Activated effector memory CD4-positive, alpha-beta T cell treated with anti-CD3 and anti-CD28 coated beads, Interleukin-2, amount 50 U/mL, for 16 hours (primary cell): ENCODE results near the gene TNFAIP1.
A peak's percentile ranks its signal among the peaks of the same experiment; 100 is the strongest.

Experiments
- DNase-seq: peaks from one replicate; pipeline ENCODE4 v3.0.0-alpha.2; 2020

The TNFAIP1 gene

GRCh38 chr17:28372203-28372944 is 36.8 kb downstream of the TNFAIP1 start:
- peak; percentile 68 for DNase-seq

- DNase-seq: no peak
Observed at GRCh38 chr17:28372945-28373274, 37.3 kb downstream of the TNFAIP1 start.

DNA sequence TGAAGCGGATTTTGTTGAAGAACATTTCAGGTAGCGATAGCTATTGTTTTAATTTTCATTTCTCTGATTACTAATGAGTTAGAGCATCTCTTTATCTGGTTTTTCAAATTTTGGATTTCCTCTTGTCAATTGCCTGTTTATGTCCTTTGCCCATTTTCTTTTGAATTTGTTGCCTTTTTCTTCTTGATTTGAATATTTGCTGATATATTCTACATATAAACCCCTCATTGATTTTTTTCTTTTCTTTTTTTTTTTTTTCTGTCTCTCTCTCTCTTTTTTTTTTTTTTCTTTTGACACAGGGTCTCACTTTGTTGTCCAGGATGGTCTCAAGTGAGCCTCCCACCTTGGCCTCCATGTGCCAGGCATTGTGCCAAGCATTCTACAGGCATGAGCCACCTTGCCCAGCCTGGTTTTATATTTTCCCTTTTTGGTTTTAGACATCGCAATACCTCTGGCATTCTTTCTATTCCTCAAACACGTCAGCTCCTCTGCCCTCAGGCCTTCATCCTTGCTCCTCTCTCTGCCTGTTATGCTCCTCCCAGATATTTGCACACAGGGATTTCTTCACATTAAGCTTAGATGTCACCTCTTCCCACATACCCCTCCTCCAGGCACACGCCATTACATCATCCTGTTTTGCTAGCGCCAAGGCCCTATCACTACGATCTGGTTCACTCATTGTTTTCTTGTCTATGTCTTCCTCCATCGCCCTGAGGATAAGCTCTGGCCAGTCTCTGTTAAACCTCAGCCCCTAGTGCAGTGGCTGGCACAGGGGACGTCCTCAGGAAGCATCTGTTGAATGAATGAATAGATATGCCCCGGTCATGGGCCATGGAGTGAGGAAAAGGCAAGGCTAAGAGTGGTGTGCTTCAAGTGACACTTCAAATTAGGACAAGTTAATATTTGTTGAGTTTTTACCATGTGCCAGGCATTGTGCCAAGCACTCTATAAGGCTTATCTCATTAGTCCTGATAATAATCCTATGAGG is 44.5 kb downstream of the TNFAIP1 start:
- DNase-seq: no peak

DNA sequence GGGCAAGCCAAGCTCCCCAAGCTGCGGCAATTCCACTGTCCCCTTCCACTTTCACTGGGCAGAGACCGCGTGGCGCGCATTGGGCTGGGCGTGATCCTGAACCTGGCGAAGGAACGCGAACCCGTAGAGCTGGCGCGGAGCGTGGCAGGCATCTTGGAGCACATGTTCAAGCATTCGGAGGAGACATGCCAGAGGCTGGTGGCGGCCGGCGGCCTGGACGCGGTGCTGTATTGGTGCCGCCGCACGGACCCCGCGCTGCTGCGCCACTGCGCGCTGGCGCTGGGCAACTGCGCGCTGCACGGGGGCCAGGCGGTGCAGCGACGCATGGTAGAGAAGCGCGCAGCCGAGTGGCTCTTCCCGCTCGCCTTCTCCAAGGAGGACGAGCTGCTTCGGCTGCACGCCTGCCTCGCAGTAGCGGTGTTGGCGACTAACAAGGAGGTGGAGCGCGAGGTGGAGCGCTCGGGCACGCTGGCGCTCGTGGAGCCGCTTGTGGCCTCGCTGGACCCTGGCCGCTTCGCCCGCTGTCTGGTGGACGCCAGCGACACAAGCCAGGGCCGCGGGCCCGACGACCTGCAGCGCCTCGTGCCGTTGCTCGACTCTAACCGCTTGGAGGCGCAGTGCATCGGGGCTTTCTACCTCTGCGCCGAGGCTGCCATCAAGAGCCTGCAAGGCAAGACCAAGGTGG is 45.7 kb downstream of the TNFAIP1 start:
- DNase-seq: no peak

- DNase-seq: peak; percentile 87
Observed at GRCh38 chr17:28384281-28385036, 48.9 kb downstream of the TNFAIP1 start.

GRCh38 chr17:28385037-28385400 is 49.5 kb downstream of the TNFAIP1 start:
- no peak for DNase-seq

DNA sequence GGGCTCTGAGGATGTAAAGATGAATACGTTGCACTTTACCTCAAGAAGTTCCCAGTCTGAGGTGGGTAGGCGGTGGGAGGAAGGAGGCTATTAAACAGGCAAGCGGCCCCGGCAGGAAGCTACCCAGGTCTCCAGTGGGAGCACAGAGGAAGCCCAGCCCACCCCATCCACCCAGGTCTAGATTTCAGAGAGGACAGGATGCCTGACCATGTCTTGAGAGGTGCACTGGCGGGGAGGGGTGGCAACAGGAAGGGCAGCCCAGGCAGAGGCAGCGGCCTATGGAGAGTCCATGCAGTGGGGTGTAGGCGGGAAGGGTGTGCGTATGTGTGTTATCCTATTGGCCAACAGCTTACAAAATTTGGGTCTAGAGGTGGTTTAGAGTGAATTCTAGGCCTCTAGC is 49.8 kb downstream of the TNFAIP1 start:
- DNase-seq: no peak

- no peak for DNase-seq
Observed at GRCh38 chr17:28386391-28386790, 50.8 kb downstream of the TNFAIP1 start.

DNA sequence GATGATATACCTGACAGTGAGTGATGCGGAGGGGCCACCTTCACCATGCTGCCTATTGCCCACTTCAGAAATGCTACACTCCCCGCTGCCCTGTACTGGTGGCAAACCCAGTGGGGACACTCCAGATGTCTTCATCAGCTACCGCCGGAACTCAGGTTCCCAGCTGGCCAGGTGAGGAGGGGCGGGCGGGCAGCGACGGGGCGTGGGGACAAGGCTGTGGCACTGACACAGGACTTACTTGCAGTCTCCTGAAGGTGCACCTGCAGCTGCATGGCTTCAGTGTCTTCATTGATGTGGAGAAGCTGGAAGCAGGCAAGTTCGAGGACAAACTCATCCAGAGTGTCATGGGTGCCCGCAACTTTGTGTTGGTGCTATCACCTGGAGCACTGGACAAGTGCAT is 52.5 kb downstream of the TNFAIP1 start:
- DNase-seq: no peak

DNA sequence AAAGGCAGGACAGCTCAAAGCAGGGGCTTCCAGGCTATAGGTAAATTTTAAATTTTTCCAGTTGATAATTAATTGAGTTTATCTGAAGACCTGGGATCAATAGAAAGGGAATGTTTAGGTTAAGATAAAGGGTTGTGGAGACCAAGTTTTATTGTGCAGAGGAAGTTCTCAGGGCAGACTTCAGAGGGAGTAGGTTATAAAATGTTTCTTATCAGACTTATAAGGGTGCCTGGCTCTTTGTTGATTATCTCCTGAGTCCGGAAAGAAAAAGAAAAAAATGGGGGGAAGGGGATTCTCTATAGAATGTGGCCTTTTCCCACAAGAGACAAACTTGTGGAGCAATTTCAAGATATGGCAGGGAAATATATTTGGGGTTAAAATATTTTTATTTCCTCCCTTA is 54.6 kb downstream of the TNFAIP1 start:
- DNase-seq: no peak

DNA sequence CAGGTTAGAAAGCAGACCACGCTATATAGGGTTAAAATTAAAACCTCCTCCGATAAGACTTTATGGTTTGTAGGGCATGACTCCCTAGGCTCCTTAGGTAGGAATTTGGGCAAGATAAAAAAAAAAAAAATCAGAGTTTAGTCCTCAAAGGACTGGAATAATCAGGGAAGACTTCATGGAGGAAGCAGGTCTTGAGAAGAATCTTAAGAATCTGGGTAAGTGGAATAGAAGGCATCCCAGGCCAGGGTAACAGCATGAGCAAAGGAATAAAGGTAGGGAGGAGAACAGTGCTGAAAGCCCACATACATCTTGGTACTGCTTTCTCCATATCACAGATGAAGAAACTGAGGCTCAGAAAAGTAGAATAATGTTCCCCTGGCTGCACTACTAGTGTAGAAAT is 55.0 kb downstream of the TNFAIP1 start:
- DNase-seq: no peak

GRCh38 chr17:28390984-28391383 is 55.4 kb downstream of the TNFAIP1 start:
- no peak for DNase-seq

DNA sequence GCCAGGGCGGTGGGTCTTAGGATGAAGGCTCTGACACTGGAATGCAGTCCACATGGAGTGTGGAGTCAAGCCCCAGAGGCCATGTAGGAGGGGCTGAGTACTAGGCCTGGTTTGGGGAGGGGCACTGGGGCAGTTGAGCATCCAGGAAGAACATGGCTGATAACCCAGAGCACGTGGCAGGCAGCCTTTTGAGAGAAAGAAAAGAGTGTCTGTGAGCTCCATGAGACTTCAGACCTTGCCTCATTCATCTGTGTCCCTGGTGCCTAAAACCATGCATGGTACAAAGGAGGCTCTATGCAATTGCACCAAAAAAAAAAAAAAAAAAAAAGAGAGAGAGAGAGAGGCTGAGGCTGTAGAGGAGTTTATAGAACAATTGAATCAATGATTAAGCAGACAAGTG is 55.8 kb downstream of the TNFAIP1 start:
- no peak for DNase-seq

DNA sequence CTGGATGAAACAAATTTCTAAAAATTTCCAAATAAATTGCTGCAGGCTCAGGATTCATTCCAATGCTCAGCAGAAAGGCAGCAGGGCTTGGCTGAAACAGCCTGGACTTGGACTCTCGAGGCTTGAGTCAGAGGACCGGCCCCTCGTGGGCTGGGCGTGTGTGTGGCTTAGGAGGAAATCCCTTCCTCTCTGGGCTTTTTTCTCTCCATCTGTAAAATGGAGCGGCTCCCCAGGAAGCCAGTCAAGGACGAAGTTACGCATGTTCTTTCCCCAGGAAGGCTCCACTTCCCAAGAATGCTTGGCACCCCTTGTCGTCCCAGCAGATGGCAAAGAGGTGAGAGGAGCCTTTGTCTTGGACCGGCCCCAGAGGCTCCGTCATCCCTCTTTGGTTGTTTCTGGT is 56.9 kb downstream of the TNFAIP1 start:
- DNase-seq: no peak

- no peak for DNase-seq
Observed at GRCh38 chr17:28394337-28395116, 59.0 kb downstream of the TNFAIP1 start.

DNA sequence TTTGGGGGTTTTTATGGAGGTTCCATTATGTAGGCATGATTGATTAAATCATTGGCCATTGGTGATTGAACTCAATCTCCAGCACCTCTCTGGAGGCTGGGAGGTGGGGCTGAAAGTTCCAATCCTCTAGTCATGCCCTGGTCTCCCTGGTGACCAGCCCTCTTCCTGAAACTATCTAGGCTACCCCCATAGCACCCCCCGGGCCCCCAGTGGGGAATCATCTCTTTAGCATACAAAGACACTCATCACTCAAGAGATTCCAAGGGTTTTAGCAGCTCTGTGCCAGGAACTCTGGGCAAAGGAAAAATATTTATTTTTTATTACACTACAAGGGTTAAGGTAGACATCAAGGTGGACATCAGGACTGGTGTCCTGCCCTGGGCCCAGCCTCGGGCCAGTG is 59.9 kb downstream of the TNFAIP1 start:
- no peak for DNase-seq

DNA sequence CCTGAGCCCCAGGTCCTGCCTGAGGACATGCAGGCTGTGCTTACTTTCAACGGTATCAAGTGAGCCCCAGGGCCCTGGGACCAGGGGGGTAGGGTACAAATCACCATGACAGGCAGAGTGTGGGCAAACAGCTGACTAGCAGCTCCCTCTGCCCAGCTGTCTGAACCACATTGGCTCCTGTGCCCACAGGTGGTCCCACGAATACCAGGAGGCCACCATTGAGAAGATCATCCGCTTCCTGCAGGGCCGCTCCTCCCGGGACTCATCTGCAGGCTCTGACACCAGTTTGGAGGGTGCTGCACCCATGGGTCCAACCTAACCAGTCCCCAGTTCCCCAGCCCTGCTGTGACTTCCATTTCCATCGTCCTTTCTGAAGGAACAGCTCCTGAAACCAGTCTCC is 60.4 kb downstream of the TNFAIP1 start:
- DNase-seq: no peak
